ENCODE results near the gene ZNF354C. TPM values are rescaled to one million over a fixed set of nuclear protein-coding genes. Genes with fewer than 3 reads are reported as not detected.

Gene ZNF354C
- total and polyA plus RNA-seq, 12 donors: 1.4 to 7.7 (median 3.3) TPM

DNA sequence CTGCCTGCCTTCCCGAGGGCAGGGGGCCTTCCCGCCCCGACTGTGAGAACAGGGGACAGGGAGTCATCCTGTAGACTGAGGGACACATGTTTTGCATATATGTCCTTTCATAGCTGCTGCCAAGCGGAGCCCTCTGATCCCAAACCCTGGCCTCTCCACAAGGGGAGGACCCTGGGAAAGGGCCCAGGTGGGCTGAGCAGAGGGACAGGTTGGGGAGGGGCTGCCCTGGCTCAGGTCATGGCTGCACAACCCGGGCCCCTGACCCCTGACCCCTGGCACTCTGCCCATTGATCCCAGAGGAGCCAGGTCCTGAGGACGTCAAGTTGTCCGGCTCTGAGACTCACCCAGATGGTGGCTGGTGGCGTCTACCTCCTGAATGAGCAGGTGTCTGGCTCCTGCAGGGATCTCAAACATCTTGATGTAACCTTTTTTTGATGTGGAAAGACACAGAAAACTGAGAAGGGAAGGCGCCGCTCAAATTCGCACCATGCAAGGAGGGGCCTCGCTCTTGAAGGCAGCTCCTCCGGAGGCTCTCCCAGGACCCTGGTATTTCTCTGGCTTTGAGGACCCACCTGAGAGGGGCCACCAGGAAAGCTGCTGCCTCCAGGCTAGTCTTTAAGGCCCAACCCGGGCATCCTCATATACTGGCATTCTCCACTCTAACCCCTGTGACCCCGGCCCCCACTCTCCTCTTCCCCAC, 71.9 kb downstream of the ZNF354C start:
- H3K36me3 ChIP-seq (replicated peaks in 1 of 2): peaks cover 0 to 8% of the 10 kb centered on the region in 2 donors
- H3K27ac ChIP-seq: no peak overlapping the region
- H3K4me1 ChIP-seq (replicated peaks in 1 of 2): no peaks in the 10 kb centered on the region
- intact Hi-C loops (cut with DNase I): no loop called here
- TF ChIP-seq, protein P1, sequence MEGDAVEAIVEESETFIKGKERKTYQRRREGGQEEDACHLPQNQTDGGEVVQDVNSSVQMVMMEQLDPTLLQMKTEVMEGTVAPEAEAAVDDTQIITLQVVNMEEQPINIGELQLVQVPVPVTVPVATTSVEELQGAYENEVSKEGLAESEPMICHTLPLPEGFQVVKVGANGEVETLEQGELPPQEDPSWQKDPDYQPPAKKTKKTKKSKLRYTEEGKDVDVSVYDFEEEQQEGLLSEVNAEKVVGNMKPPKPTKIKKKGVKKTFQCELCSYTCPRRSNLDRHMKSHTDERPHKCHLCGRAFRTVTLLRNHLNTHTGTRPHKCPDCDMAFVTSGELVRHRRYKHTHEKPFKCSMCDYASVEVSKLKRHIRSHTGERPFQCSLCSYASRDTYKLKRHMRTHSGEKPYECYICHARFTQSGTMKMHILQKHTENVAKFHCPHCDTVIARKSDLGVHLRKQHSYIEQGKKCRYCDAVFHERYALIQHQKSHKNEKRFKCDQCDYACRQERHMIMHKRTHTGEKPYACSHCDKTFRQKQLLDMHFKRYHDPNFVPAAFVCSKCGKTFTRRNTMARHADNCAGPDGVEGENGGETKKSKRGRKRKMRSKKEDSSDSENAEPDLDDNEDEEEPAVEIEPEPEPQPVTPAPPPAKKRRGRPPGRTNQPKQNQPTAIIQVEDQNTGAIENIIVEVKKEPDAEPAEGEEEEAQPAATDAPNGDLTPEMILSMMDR (IDR thresholded peaks at IDR 0.05): no peak
- TF ChIP-seq POLR2A (IDR thresholded peaks at IDR 0.05): no peak
- 71 to 82% (median 82%) methylated on average over 7 to 15 of the region's 15 CpGs for WGBS, 4 donors
- no peak overlapping the region for H3K4me3 ChIP-seq
- no peaks in the 10 kb centered on the region for H3K27me3 ChIP-seq
- no peaks in the 10 kb centered on the region for H3K9me3 ChIP-seq (replicated peaks in 1 of 3)
- no peak for DNase-seq

GRCh38 chr5:179132586-179133355, 72.6 kb downstream of the ZNF354C start:
- no peak for TF ChIP-seq POLR2A (IDR thresholded peaks at IDR 0.05)
- TF ChIP-seq, protein P1 (IDR thresholded peaks at IDR 0.05): no peak
- Histone ChIP-seq H3K36me3 (replicated peaks in 1 of 2) (peaks cover 0 to 8% of the 10 kb centered on the region in 2 donors), H3K27ac (no peak overlapping the region), H3K4me3 (no peak overlapping the region), H3K9me3 (replicated peaks in 1 of 3) (no peaks in the 10 kb centered on the region), H3K27me3 (no peaks in the 10 kb centered on the region), H3K4me1 (replicated peaks in 1 of 2) (no peaks in the 10 kb centered on the region)
- intact Hi-C loops (cut with DNase I): no loop called here
- DNase-seq: no peak
- 85 to 88% (median 85%) methylated on average over 14 to 23 of the region's 23 CpGs for WGBS, 4 donors

Other genes with a start within 250 kb of the ZNF354C start
- 10 to 100 TPM in 5 of 9 donors, 1 to 10 TPM in 4; 2.7 to 14.8 (median 12.0) TPM for gene ZNF354B, start 200.4 kb upstream of the ZNF354C start, total RNA-seq
- 10 to 100 TPM in 2 of 3 donors, 1 to 10 TPM in 1; 8.1 to 20.9 (median 16.8) TPM for gene ZNF354B, start 200.4 kb upstream of the ZNF354C start, polyA plus RNA-seq
- gene ZFP2, start 164.5 kb upstream of the ZNF354C start, total RNA-seq: 1 to 10 TPM in 3 of 9 donors, under 1 TPM in 6; 0.18 to 3.6 (median 0.69) TPM
- gene ZFP2, start 164.5 kb upstream of the ZNF354C start, polyA plus RNA-seq: 1 to 10 TPM; 1.7 to 5.6 (median 2.2) TPM
- 1 to 10 TPM in 8 of 9 donors, under 1 TPM in 1; 0.54 to 2.2 (median 1.3) TPM for gene ZNF454, start 119.2 kb upstream of the ZNF354C start, total RNA-seq
- gene ZNF454, start 119.2 kb upstream of the ZNF354C start, polyA plus RNA-seq: 1 to 10 TPM in 1 of 3 donors, under 1 TPM in 2; 0.67 to 2.0 (median 0.90) TPM
- gene GRM6, start 65.1 kb upstream of the ZNF354C start, total RNA-seq: not detected
- under 1 TPM in 2 of 3 donors, not detected in 1; under 0.01 to 0.08 TPM for gene GRM6, start 65.1 kb upstream of the ZNF354C start, polyA plus RNA-seq
- gene ZNF879, start 36.6 kb upstream of the ZNF354C start, total RNA-seq: 1 to 10 TPM in 8 of 9 donors, under 1 TPM in 1; 0.24 to 5.2 (median 3.4) TPM
- gene ZNF879, start 36.6 kb upstream of the ZNF354C start, polyA plus RNA-seq: 1 to 10 TPM; 1.8 to 3.8 (median 2.8) TPM